ENCODE results near the gene RNF169.
A peak's percentile ranks its signal among the peaks of the same experiment; 100 is the strongest.

Gene RNF169, protein sequence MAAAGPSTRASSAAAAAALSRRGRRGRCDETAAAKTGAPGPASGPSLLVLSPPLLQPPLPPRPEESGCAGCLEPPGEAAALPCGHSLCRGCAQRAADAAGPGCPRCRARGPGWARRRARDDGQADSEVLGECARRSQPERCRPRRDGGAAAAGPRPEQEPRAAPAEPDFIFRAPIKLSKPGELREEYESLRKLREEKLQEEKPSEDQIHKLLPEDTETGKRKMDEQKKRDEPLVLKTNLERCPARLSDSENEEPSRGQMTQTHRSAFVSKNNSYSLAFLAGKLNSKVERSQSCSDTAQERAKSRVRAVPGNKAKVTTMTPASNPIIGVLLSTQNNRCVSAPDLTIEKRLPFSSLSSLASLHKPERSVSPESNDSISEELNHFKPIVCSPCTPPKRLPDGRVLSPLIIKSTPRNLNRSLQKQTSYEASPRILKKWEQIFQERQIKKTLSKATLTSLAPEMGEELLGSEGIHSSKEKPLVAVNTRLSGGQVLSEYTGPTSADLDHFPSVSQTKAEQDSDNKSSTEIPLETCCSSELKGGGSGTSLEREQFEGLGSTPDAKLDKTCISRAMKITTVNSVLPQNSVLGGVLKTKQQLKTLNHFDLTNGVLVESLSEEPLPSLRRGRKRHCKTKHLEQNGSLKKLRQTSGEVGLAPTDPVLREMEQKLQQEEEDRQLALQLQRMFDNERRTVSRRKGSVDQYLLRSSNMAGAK

DNA sequence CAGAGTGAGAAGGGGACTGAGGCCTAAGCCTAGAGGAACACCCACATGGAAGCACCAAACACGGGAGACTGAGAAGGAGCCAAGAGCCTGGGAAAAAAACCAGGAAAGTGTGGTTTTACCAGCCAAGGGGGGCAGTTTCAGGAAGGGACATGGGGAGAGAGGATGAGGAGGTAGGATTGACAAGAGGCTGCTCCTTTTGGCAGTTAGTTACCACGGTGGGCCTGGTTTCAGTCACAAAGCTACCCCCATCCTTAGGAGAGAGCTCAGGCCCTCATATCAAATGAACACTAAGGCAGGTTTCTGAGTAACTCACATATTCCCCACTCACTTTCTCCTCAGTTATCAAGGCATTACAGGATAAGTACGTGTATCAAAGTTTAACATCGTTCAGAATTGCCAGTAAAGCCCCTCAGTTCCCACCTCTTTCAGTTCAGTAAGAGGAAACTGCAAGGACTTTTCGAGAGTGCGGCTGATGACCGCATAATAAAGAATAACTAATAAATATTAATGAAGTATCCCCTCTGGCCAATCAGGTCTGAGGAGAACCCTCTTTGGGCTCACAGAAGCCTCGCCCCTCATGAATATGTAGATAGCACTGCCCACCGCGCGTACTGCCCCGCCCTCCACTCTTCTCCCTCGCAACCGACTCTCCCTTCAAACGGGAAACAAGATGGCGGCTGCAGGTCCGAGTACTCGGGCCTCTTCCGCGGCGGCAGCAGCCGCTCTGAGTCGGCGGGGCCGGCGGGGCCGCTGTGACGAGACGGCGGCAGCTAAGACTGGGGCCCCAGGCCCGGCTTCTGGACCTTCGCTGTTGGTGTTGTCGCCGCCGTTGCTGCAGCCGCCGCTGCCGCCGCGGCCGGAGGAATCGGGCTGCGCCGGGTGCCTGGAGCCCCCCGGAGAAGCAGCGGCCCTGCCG lies at the start of gene RNF169:
TSS of gene RNF169 (plus strand) at position 639 of the 916 bp plus-strand sequence. CDS start at position 671, 32 bp downstream.
- DNase-seq (ENCODE audit: low read depth, low spot score) = peak; percentile 95

DNA sequence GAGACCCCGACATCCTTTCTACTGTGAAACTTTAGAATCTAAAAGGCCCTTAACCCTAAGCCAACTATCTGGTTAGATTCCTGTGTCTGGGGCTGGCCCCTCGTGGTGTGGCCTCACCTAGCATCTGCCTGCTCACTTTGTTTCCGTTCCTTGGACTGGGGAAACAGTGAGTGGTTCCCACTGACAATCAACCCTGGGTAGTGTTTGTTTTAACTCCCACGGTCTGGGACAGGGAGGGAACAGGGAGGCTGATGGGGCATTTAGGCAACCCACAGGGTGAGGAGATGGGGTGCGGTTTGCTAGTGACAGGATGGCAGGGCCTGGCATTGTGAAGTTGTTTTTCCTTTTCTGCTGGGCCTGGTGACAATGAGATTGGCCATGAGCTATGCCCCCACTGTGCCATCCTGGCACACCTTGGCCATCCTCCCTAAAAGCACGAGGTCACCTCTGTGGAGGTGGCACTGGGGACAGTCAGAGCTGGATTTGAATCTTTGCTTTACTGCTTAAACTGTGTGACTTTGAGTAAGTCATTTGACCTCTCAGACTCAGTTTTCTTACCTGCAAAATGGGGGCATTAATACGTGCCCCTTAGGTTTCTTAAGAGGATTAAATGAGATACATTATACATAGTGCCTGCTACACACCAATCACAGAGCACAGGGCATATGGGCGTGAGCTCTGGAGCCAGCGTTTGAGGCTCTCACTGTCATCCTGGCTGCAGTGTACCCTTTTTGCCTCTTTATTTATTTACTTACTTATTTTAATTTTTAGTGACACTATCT lies 48.8 kb upstream of the RNF169 start:
- DNase-seq (ENCODE audit: low read depth, low spot score) = no peak

DNA sequence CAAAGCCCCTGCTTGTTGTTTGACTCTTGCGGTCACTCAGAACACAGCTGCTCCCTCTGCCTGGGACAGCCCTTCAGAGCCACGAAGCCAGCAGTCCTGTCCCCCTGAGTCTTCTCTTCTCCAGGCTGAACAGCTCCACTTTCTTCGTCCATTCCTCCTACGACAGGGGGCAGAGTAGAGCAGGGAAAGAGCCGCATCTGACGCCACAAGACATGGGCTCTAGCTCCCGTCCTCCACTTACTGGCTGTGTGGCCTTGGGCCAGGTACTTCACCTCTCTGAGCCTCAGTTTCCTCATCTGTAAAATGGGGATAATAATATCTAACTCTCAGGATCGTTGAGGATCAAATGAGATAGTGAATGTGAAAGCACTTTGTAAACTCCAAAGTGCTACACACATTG lies 47.3 kb upstream of the RNF169 start:
- DNase-seq (ENCODE audit: low read depth, low spot score) = peak; percentile 77

DNA sequence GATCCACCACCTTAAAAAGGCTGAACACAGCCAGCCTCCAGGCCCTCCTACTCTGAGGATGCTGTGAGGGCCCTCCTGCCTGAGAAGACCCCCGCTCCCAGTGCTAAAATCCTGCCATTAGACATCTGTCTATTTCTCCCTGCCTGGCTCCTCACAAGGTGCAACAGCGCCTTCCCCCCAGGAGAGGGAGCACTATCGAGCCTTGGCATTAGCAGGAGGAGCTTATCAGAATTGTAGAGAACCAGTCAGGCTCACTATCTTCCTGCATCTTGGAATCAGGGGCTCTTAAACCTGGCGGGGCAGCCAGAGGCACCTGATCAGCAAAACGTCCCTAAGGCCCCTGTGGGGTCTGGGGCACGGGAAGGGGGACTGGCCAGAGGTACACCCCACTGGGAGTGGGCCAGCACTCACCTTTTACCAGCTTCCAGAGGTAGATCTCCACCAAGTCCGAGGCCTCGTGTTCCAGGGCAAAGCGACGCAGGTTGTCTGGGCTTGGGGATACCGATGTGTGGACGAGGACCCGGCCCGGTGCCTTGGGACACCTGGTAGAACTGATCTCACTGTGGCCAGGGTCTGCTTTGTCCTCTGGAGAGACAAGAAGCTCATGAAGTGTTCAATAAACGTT lies 46.2 kb upstream of the RNF169 start:
- DNase-seq (ENCODE audit: low read depth, low spot score) = peak; percentile 87

DNA sequence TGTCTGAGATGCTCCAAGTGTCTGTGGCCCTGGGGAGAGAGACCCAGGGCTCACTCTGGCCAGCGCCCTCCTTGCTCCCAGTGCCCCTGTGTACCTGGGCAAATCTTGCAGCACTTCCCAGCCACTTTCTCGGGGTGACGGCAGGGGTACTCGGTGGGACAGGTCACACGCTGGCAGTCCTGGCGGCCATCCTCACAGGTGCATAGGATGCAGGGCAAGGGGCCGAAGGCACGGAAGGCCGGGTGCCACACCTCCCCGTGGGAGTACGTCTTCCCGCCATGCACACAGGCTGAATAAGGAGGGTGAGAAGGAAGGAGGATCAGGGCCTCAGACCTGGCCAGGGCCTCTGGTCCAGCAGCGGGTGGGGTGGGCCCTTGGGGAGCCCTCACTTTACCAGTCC lies 45.4 kb upstream of the RNF169 start:
- DNase-seq (ENCODE audit: low read depth, low spot score) = no peak

DNA sequence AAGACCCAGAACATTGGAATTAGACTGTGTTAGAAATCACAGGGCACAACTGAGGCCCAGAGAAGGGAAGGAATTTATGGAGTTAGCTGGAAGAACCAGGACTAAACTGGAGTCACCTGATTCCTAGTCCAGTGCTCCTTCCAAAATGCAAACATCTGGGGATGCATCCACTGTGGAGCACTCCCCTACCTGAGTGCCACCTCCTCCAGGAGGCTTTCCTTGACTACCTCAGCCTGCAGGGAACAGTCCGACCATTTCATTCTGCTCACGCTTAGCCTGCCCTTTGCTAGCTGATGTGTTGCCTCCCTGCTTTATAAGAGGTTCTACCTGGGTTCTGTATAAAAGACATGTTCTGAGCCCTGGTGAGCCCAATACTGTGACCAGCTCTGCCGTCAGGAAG lies 41.5 kb upstream of the RNF169 start:
- no peak for DNase-seq (ENCODE audit: low read depth, low spot score)

DNA sequence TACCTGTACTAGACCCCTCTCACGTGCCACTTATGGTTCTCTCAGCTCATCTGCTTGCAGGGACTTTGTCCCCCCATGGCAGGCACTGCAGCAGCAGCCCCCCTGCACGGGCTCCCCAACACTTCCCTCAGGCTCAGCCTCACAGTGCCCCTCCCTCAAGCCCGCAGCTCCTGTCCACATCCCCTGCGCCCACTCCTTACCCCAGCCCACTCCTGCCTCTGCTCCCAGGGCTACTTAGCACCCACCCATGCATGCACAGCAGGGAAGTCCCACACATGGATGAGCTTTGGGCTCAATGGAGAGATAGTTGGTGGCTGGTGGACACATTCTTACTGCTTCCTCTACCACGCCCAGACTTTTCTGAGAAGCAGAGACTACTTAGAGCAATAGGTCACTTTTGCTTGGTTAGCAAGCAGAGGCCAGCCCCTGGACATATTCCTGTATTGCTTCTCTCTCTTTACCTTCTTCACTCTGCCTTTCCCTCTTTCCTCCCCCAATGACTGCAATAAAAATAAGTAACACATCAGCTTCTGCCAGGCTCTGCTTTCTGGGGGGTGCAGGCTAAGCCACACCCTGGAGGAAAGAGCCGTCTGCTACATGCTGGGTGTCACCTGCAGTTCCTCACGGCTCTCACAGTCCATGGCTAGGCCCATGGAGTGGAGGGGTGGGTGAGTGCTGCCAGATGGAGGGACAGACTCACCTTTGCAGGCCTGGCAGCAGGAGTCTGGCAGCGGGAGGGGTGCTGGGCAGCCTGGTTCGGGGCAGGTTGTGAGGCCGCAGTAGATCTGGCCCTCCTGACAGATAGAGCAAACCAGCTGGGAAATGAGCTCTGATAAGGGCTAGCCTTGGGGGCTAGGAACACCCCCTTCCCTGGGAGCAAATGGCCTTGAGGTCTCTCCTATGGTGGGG lies 40.8 kb upstream of the RNF169 start:
- DNase-seq (ENCODE audit: low read depth, low spot score) = no peak

DNA sequence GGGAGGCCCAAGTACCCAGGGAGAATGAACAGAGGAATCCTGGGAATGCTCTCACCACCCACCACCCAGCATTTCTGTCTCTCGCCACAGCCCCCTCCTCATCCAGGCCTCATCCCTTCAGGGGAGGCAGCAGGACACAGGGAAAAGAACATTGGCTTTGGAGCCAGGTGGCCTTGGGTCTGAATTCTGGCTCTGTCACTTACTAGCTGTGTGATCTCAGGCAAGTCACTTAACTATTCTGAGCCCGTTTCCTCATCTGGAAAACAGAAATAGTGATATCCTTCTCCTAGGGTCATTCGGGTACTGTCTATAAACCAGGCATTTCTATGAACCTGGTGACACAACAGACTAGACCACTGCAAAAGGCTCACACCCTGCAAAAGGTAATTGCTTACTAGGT lies 39.5 kb upstream of the RNF169 start:
- no peak for DNase-seq (ENCODE audit: low read depth, low spot score)

DNA sequence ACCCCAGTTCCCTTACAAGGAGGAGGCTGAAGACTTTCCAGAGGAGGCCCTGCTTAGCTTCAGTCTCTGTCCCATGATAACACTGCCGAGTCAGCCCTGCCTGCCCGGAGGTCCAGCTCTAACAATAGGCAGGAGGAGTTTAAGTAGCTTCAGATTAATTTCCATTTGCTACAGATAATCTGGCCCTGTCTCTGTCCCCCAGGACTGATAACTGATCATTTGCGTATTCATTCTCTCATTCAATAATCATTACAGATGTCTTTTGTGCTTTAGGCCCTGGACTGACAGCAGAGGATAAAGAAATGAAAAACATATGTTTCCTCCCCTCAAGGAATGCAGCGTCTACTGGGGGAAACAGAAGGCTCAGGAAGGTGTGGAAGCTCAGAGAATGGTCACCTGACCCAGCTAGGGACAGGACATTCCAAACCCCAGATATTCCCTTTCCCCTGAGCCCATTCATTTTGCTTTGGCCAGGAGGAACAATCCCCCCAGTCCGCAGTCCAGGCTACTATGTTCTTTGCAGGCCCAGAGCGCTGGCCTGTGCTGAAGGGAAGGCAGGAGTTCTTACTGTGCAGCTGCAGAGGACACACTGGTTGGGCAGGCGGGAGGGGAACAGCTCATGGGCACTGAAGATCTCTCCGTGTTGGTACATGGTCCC lies 38.2 kb upstream of the RNF169 start:
- DNase-seq (ENCODE audit: low read depth, low spot score) = peak; percentile 51

DNA sequence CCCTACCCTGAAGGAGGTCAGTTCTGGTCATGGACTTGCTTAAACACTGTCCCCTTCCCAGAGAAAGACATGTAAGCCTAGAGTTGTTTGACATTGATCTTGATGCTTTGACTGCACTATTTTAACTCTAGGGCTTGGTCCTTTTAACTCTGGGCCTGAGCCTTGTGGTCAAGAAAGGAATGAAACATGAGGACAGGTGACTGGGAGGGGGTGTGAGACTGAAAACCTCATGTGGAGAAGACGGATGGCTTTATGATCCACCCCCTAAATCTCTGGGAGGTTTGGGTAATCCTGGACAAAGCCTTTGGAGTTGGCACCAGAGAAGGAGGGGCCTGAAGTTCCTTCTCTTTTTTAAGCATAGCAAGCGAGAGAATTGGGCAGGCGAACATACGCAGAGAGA lies 35.0 kb upstream of the RNF169 start:
- no peak for DNase-seq (ENCODE audit: low read depth, low spot score)

DNA sequence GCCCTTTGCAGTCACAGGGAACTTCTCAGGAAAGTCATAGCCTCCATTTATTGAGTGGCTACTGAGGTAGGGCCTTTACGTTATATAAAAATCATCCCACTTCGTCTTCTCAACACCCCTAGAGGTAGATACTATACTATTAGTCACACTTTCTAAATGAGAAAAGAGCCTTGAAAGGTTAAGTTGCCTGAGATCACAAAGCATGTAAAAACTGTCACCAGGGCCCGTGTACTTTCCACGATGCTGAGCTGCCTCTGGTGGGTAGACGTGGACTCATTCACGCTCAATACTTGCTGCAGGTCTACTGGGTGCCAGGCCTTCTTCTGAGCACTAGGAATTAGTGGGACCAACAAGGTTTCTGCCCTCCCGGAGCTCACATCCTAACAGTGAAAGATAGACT lies 33.7 kb upstream of the RNF169 start:
- no peak for DNase-seq (ENCODE audit: low read depth, low spot score)

DNA sequence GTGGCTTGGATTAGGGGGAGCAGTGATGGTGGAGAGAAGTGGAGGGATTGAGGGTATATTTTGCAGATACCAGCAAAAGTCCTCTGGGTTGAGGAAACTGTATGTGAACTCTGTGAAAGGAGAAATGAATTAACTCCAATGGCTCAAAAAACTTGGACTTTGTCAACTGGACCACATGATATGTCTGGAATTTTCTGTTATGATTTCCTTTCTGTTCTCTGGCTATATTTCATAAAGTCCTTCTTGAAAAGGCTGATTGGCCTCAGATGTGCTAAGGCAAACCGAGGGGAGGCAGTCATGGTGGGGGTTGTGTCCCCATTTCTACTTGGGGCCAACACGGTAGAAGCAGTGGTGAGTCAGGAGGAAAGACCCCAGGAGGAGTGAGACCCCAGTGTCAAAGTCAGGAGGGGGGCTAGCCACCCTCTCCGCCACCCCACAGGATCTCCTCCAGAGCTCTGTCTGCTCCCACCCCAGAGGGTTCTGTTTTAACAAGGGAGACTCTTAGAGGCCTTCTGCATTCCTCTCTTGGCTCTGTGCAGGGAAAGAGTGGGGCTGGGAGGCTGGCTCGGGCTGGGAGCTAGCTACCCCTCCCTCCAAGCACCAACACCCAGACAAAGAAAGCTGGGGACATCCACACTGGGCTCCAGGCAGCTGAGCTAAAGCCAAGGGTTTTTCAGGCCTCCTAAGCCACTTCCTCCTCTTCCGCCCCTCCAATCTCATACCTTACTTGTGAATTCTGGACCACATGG lies 31.3 kb upstream of the RNF169 start:
- no peak for DNase-seq (ENCODE audit: low read depth, low spot score)

DNA sequence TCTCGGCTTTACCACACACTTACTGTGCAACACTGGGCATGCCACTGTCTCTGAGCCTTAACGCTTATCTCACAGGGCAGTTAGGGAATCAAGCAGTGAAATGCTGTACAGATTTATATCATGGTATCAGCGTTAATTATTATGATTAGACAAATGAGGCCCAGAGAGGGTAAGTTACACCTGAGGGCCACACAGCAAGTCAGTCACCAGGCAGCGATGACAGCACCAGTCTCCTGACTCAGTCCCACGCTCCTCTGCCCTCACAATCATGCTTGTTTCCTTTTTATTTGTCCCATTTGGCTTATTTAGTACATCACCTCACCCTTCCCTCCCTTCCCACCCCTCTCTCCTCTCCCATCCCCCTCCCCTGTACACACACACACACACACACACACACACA lies 29.6 kb upstream of the RNF169 start:
- DNase-seq (ENCODE audit: low read depth, low spot score) = no peak

DNA sequence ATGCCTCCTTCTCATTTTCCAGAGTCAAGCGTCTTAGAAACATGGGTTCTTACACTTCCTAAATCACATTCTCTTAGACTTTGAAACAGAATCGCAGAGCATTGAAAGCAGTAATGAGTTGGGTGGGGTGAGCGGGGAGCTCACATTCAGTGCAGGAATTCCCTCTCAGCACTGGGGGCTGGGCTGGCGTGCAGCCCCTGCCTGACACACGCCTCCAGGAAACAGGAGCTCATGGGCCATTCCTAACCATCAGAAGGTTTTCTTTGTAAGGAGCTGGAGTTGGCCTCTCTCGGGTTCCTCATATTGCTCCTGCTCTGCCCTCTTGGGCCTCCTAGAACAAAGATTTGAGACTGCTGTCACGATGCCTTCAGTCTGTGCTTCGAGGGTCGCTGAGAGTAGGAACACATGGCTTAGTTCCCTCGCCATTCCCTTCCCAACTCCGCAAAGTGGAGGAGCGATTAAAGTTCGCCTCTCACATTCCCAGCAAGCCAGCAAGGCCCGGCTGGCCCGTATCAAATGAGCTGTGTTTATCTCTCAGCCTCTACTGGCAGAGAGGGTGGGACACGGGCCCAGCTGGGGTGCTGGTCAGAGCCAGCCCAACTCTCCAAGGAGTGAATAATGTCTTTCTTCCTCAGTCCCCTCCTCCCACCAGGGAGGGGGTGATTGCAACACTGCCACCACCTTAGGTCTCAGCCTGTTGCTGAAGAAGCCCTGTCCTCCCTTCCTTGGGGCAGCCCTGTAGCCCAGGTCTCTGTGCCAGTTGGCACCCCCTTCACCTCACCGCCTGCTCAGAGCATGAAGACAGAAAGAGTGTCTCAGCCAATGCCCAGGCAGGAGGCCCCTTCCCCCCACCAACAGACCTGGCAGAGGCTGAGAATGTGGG lies 27.8 kb upstream of the RNF169 start:
- DNase-seq (ENCODE audit: low read depth, low spot score) = peak; percentile 45

DNA sequence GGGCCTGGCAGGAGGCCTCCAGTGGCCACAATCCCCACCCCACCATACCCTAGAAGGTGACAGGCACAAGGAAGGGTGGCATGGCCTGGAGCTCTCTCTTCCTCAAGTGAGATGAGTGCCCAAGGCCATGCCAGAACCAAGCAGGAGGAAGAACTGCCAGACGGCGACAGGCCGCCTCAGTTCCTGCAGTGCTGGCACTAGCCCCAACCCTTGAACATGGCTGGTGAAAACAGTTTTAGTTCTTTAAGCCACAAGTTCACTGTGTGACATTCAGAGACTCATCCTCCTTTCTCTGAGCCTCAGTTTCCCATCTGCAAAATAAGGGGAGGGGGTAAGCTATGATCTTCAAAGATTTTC lies 27.2 kb upstream of the RNF169 start:
- DNase-seq (ENCODE audit: low read depth, low spot score) = no peak

DNA sequence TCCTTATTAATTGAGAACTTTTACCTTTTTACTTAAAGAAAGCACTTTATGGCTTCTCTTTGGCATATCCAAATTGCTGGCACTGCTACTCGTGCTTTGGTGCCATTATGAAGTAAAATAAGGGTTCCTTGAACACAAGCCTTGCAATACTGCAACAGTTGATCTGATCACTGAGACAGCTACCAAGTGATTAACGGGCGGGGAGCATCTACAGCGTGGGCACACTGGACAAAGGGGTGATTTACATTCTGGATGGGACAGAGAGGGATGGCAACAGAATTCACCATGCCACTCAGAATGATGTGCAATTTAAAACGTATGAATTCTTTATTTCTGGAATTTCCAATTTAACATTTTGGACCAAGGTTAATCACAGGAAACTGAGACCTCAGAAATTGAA lies 25.1 kb upstream of the RNF169 start:
- DNase-seq (ENCODE audit: low read depth, low spot score) = no peak

DNA sequence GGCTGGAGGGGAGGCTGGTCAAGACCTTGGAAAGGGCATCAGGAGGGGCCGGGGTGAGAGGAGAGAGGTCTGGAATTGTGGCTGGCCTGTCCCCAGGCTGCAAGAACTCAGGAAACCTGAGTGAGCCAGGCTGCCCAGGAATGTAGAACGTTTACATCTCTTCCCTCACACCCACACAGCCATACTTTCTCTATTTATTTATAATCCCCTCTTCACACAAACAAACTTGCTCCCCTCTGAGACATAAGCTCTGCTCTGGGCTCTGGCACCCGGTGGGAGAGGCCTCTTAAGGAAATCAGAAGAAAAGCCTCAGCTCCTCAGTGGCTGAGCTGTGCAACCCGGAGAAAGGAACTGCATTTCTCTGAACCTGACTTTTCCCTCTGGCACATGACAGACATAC lies 22.9 kb upstream of the RNF169 start:
- no peak for DNase-seq (ENCODE audit: low read depth, low spot score)
